ENCODE data around the gene LPAR3.

Gene LPAR3

DNA sequence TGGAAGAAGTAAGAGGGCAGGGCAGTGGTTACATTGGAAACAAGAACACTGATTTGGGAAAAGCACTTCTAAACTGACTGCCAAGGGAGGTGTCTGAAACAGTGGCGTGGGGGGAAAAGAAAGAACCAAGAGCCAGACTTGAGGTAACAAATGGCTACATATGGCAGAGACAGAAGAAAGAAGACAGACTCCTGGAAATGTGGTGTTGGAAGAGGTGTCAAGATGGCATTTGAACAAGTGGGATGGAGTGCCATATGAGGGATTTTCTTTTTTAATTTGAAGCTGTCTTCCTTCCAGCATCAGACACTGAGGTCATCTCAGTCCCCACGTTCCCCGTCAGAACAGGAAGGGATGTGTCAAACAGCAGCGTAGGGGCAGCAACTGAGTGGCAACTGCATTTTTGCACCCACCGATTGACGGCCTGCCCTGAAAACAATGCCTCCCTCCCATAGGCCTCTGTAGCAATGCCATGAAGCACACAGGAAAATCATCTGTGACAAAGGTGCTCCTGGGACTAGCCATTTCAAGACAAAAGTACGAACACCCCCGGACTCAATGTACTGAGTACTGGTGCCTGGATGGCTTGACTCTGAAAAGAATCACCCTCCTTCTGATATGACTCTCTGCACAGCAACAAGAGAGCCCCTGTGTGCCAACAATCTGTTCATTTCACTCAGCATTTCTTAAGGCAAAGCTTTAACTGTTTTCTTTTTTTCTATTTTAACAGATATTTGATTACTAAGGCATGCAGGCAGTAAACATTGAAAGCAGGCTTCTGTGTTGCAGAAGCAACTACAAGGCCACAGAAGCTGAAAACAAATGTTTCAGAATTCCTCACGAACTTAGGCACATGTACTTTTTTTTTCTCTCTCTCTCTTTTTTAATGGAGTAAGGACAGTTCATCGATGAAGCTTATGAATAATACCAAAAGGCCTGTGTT is 37.0 kb downstream of the LPAR3 start:
- DNase-seq = no peak

DNA sequence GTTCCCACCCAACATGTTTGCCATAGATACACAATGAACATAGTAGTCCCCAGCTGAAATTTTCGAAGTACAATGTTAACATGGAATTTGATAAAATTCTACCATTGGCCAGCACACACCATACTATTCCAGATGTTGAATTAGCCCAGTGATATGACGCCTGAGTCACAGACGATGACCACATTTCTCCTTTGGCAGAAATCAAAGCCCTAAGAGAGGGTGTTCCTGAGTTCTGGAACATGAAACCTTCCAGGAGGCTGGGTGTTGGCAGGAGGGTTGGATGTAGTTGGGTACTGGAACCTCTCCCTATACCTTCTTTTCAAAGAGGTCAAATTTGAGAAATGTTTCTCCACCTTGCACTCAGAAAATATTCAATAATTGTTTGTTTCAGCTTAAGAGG is 37.8 kb downstream of the LPAR3 start:
- no peak for DNase-seq

DNA sequence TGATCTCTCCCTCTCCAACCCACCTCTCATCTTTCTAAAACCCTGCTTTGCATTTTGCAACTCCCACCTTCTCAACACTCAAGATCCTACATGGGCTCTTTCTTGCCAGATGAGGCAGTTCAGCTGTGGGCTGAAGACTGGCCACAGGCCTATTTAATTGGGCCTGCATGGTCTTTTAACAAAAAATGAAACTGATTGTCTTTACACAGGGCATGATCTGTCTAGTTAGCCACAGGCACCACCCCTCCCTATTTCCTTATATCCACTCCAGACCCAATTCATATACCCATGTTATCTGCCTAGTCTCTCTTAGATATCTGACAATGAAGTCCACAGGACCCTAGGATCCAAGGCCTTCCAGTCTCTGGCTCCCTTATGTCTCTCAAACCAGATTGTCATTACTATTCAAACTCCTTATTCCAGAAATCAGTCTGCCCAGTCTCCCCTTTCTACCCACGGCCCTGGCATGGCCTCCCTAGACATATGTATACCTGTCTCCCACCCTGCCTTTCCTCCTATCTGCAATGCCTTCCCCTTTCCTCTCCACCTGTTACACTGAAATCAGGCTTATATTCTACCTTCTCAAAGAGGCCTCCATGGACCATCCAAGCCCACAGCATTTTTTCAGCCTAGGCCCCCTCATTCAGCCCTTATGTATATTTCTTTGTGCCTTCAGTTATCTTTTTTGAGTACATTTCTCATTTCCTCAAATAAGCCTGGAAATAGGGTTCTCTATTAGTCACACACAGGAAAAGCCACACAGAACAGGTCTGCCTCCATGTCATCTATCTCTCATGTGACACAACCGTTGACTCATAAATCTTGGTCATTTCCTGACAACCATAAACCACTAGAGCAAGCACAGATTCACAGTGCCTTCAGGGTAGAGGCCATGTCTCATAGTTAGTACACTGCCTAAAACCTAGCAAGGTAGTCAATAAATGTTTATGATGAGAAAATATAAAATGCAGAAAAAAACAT is 39.0 kb downstream of the LPAR3 start:
- no peak for DNase-seq

DNA sequence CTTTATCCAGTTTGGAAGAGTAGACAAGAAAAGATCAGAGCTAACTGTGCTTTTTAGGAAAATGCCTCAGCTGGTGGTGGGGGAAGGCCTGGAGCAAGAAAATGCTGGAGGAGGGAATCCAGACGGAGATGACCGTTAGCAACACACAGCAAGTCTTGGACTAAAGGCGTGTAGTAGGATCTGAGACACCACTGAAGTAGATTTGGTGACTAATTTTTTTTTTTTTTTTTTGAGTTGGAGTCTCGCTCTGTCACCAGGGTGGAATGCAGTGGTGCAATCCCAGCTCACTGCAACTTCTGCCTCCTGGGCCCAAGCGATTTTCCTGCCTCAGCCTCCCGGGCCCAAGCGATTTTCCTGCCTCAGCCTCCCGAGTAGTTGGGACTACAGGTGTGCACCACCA is 41.2 kb downstream of the LPAR3 start:
- DNase-seq = no peak

GRCh38 chr1:84849357-84849975 is 43.5 kb downstream of the LPAR3 start:
- DNase-seq = no peak

DNA sequence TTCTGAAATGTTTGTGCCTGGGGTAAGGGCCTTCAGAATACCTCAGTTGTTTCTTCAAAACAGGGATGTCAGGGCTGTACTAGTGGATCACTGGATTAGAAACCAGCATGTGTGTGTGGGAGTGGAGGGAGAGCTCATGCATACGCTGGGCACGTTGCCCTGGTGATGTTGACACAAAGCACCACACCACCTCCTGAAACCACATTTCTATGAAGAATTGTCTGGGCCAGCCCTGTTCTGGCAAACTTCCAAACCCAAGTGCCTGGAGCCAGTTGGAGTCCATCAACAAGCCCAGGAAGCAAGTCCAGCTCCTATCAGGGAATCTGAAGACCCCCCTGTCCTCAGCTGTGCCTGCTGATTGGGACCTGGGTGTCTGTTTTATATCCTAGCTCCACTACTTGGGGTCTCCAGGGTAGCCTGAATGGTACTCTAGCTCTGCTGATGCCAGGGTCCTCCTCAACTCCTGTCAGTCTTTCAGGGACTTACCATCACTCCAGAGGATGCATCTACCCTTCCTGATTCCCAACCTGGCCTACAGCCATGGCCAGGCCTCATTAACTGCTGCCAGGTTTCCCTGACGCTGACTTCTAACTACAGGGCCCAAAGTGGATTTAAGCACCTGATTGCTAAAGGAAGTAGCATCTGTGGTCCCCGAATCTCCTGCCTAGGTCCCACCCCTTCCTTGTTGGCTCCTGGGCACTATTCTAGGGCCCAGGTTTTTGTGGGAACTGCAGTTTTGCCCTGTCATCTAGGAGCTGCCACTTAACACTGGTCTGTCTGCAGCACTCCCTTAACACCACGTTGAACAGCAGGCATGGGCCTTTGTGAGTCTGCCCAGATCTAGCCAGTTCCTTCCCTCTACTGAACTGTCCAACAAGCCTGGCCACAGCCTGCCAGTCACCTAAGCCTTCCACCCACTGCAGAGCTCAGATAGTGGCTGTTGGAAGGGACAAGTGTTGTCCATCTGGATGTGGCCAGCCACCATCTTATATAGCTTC is 45.5 kb downstream of the LPAR3 start:
- peak; percentile 72 for DNase-seq

- no peak for DNase-seq
Measured at GRCh38 chr1:84846387-84846786, 46.6 kb downstream of the LPAR3 start.

- DNase-seq = no peak
Measured at GRCh38 chr1:84845357-84845756, 47.6 kb downstream of the LPAR3 start.

GRCh38 chr1:84844094-84844493 is 48.9 kb downstream of the LPAR3 start:
- peak; percentile 38 for DNase-seq

- peak; percentile 36 for DNase-seq
Measured at GRCh38 chr1:84842748-84843231, 50.2 kb downstream of the LPAR3 start.

- DNase-seq = no peak
Measured at GRCh38 chr1:84841971-84842370, 51.0 kb downstream of the LPAR3 start.

DNA sequence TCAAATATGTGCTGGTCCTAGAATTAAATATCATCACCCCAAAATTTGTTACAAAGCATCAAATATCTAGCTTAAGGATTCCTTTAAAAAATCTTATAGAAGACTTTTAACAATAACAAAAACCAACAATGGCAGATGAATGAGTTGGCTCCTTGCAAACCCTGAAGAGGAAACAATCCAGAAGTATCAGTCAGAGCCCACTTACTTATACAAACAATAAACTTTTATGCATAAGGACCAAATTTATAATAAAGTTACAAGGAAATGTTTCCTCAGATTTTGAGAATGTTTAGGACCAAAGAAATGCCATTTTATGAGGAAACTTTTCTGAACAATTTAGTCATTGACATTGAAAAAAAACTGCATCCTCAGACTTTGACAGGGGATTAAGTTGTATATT is 52.7 kb downstream of the LPAR3 start:
- no peak for DNase-seq

DNA sequence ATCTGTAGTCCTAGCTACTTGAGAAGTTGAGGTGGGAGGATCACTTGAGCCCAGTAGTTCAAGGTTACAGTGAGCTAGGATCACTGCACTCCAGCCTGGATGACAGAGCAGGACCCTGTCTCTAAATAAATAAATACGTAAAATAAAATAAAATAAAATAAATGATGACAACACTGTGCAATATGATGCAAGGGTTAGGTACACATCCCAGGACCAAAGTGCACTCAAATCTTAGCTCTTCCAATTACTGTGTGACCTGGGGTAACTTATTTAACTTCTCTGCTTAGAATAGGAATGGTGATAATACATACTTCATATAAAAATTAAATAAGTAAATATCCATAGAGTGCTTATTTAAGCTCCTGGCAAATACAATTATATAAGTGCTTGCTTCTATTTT is 53.5 kb downstream of the LPAR3 start:
- no peak for DNase-seq

GRCh38 chr1:84836145-84836544 is 56.9 kb downstream of the LPAR3 start:
- DNase-seq = no peak

- no peak for DNase-seq
Measured at GRCh38 chr1:84835169-84835568, 57.8 kb downstream of the LPAR3 start.

- no peak for DNase-seq
Measured at GRCh38 chr1:84834419-84835064, 58.5 kb downstream of the LPAR3 start.

GRCh38 chr1:84833194-84833593 is 59.8 kb downstream of the LPAR3 start:
- DNase-seq = no peak

DNA sequence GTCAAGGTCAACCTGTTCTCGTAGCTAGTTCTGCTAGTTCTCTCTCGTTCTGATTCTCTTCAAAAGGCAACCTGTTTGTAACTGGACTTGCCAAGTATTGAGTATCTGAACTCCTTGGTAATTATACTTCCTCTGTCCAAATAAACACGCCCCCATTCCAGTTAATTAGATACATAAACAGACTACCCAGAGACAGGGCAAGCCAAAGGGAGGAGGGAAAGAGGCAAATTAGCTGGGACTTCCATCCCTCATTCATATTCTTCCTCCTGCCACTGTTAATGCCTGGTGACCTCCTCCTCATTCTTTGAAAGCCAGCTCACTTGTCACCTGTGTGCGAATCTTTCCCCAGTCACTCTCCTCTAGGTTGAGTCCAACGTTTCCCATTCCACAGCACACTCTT is 62.9 kb downstream of the LPAR3 start:
- DNase-seq = no peak

- DNase-seq = no peak
Measured at GRCh38 chr1:84827976-84828375, 65.0 kb downstream of the LPAR3 start.

- no peak for DNase-seq
Measured at GRCh38 chr1:84827555-84827954, 65.5 kb downstream of the LPAR3 start.

DNA sequence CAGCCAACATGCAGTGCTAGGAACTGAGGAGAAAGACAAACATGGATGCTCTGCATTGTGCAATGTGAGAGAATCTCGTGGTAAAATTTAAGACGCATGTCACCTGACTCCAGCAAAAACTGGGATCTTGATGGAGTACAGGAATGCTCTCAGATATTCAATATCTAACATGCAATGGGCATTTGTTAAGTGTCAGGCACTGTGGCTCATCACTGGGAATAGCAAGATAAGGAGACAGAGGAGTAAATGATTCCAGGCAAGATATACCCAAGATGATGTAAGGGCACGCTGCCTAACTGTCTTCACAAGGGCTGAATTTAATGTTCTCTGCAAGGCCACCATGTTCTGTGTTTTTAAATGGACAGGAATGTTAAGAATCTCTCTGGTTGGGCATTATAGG is 67.8 kb downstream of the LPAR3 start:
- DNase-seq = no peak
